ENCODE data around the gene HPSE2. TPM values are rescaled to one million over a fixed set of nuclear protein-coding genes. Genes with fewer than 3 reads are reported as not detected.

Gene HPSE2
- total and polyA plus RNA-seq, 2 of the 8 experiments (the other 6 are each of a cell fraction or from before 2014, with no cell fraction given): 0.41 to 0.58 TPM

DNA sequence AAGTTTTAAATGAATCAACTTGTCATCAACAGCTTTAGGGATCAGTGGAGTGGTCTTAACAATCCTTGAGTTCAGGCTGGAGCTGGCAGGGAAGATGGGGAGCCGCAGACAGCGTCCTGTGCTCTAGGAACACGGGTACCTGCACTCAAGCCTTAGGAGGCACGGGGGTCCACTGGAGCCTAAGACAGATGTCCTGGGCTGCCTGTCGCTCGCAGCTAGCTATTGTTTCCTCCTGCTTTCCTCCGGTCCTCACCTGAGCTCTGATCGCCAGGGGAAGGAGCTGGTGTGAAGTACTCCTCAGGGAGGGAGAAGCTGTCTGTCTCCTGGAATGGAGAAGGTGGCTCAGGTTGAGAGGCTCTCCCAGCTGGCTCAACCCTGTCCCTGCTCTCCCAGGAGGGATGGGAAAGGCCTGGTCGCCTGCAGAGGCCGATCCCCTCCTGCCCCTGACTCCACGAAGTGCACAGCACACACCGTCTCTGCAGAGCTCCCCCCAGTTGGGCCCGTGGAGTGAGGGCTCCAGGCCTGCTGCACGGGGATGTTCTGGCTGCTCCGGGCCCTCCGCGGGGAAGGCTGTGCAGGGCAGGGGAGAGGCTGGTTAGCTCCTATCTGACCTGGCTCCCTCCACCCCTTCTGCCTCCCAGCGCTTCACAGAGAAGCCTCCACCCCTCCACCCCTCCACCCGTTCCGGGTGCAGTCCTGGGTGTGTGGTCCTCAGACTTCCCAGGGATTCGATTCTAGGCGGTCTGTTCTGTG is 806.2 kb downstream of the HPSE2 start:
- peaks cover 0 to 42% (median 27%) of the 10 kb centered on the region in 4 experiments; a peak in 6 of 8 replicates for H3K36me3 ChIP-seq (ENCODE audit: control insufficient read depth in 2 of 4, insufficient read depth in 4 of 4, low read length in 3 of 4)
- H3K27me3 ChIP-seq (replicated peaks in 1 of 4; ENCODE audit: control insufficient read depth in 3 of 4, extremely low read depth in 1 of 4, insufficient read depth in 3 of 4, low read length in 3 of 4): no peaks in the 10 kb centered on the region
- H3K4me1 ChIP-seq (replicated peaks in 1 of 4; ENCODE audit: control insufficient read depth in 3 of 4, insufficient read depth in 4 of 4, low read length in 3 of 4): no peaks in the 10 kb centered on the region
- no peaks in the 10 kb centered on the region for H4K20me1 ChIP-seq (replicated peaks in 1 of 2; ENCODE audit: control insufficient read depth in 1 of 2, insufficient read depth in 2 of 2, low read length in 2 of 2)
- H3K23ac ChIP-seq (ENCODE audit: insufficient read length): no peak overlapping the region
- no peaks in the 10 kb centered on the region for H3K23me2 ChIP-seq (ENCODE audit: low read depth, low read length)
- DNase-seq (ENCODE audit: low read depth in 1 of 2, low spot score in 2 of 2) (no peak), FAIRE-seq (no peak)
- no peak overlapping the region for H3K4ac ChIP-seq (replicated peaks; ENCODE audit: insufficient read length, low read depth, low read length)
- no peaks in the 10 kb centered on the region for H3K79me2 ChIP-seq (ENCODE audit: control insufficient read depth in 1 of 2, insufficient read depth in 2 of 2, low read length in 2 of 2)
- no peak overlapping the region for H3K4me3 ChIP-seq (ENCODE audit: extremely low read depth in 1 of 4, insufficient read depth in 2 of 4, low read depth in 3 of 4, low read length in 4 of 4)
- no peak overlapping the region for H2AFZ ChIP-seq (ENCODE audit: low read length)
- no peak overlapping the region for H3K4me2 ChIP-seq (ENCODE audit: insufficient read depth in 1 of 2, low read depth in 2 of 2, low read length in 2 of 2)
- no peak overlapping the region for H2BK15ac ChIP-seq (ENCODE audit: low read length)
- no peak overlapping the region for H3K56ac ChIP-seq (replicated peaks; ENCODE audit: insufficient read length, low read depth, low read length)
- no peak overlapping the region for H2BK20ac ChIP-seq (ENCODE audit: low read length)
- no peak overlapping the region for H4K5ac ChIP-seq (ENCODE audit: insufficient read length, low read depth, low read length)
- peaks cover 3 to 8% of the 10 kb centered on the region in 2 experiments; a peak in 3 of 4 replicates for H3K9me3 ChIP-seq (ENCODE audit: insufficient read depth in 2 of 2, low read depth in 1 of 2, low read length in 1 of 2)
- H3K79me1 ChIP-seq (ENCODE audit: low read depth, low read length): no peaks in the 10 kb centered on the region; the same call in 1 of the 2 replicates
- H3K9ac ChIP-seq (replicated peaks in 1 of 4; ENCODE audit: extremely low read depth in 1 of 4, low read depth in 3 of 4, low read length in 3 of 4): no peak overlapping the region
- POLR2A ChIA-PET (ENCODE audit: partially characterized antibody): no interaction called here
- WGBS, 2 experiments (ENCODE audit: extremely low coverage in 1 of 2, insufficient coverage in 1 of 2, insufficient read length in 1 of 2, insufficient replicate concordance in 2 of 2, low coverage in 1 of 2, low lambda C conversion rate in 2 of 2, missing lambda C conversion rate in 1 of 2): 90% methylated on average over 21 of the region's 22 CpGs; no CpG with 5 or more reads in 1 of the 2 experiments
- no peak overlapping the region for H2BK12ac ChIP-seq (ENCODE audit: low read depth, low read length)
- CTCF ChIA-PET (ENCODE audit: partially characterized antibody): interaction anchor here (0.6 to 1.9 kb wide), 4 partner anchors 21 to 1892 kb away, joined by 3 to 4 read pairs (median 4); no protein-coding TSS in a partner anchor
- no peak overlapping the region for H3K27ac ChIP-seq (ENCODE audit: low read depth, low read length)
- H3K14ac ChIP-seq (ENCODE audit: insufficient read length): no peak overlapping the region
- no peak for TF ChIP-seq RAD21 (IDR thresholded peaks at IDR 0.05 in 1 of 2, conservative IDR thresholded peaks at IDR 0.05 in 1 of 2; ENCODE audit: low read depth in 2 of 2, low read length in 2 of 2)
- no peak for TF ChIP-seq SIRT6 (IDR thresholded peaks at IDR 0.05; ENCODE audit: low read length)
- no peak overlapping the region for H3K18ac ChIP-seq (ENCODE audit: extremely low read depth, low read length)
- H2BK120ac ChIP-seq (replicated peaks; ENCODE audit: low read depth, low read length): no peak overlapping the region
- no peak overlapping the region for H4K8ac ChIP-seq (ENCODE audit: extremely low read depth, insufficient read depth, low read length)
- no peak overlapping the region; the same call in 1 of the 2 replicates for H2BK5ac ChIP-seq (ENCODE audit: low read depth, low read length)
- no peak overlapping the region for H2AK5ac ChIP-seq (ENCODE audit: low read depth, low read length)
- H4K91ac ChIP-seq (replicated peaks; ENCODE audit: insufficient read length, low read length): no peak overlapping the region

Measured in H1 (cell line).